CD4-positive, alpha-beta memory T cell (primary cell): ENCODE results near the gene C6orf62. TPM values are rescaled to one million over a fixed set of nuclear protein-coding genes. Genes with fewer than 3 reads are reported as not detected.
"Not testable (repeated sequence)": the region's sequence is repeated elsewhere in the genome, so short reads cannot be mapped to it uniquely, and the experiment has no call there.

Experiments
- CTCF ChIA-PET: fragments of 350-600 bp; sonication (Branson Sonifier 250); formaldehyde crosslinking; loops from one replicate; lab custom pipeline; 2021; ENCODE audit warnings: inconsistent platforms; ENCODE audit not compliant: partially characterized antibody; lab: Charles Lee
- POLR2A ChIA-PET: fragments of 350-600 bp; sonication (Branson Sonifier 250); formaldehyde crosslinking; loops from one replicate; lab custom pipeline; 2021; ENCODE audit not compliant: partially characterized antibody; lab: Charles Lee
- DNase-seq, 5 donors: peaks; one replicate each; pipeline versions ENCODE4 v3.0.0 to v3.0.0-alpha.2; 2020 to 2022; ENCODE audit warnings: mixed read lengths in 1 of 5
- H3K27ac ChIP-seq: one replicate; pipeline ENCODE4 v1.7.0; 2013; ENCODE audit warnings: low read depth, low read length
- H3K27me3 ChIP-seq: 2 replicates; pipeline ENCODE4 v1.7.0; 2013; ENCODE audit warnings: mild to moderate bottlenecking, low read length, moderate library complexity; ENCODE audit not compliant: insufficient read depth
- H3K36me3 ChIP-seq: 2 replicates; pipeline ENCODE4 v1.7.0; 2013; ENCODE audit warnings: mild to moderate bottlenecking, low read length, moderate library complexity; ENCODE audit not compliant: insufficient read depth
- H3K4me1 ChIP-seq: 2 replicates; pipeline ENCODE4 v1.7.0; 2013; ENCODE audit warnings: mild to moderate bottlenecking, low read length, moderate library complexity; ENCODE audit not compliant: insufficient read depth
- H3K4me3 ChIP-seq, 2 donors: one replicate each; pipeline ENCODE4 v1.7.0; 2013; ENCODE audit warnings: low read length in 2 of 2, mild to moderate bottlenecking in 1 of 2
- H3K9me3 ChIP-seq, 2 donors: one replicate each; pipeline ENCODE4 v1.7.0; 2013; ENCODE audit warnings: low read length in 2 of 2, control low read depth in 1 of 2; ENCODE audit not compliant: control insufficient read depth in 1 of 2
- H3K27ac Mint-ChIP-seq, 7 donors: one replicate each; pipeline ENCODE4 v1.8.0; 2020 to 2021; ENCODE audit warnings: mixed read lengths in 7 of 7, mild to moderate bottlenecking in 6 of 7, inconsistent platforms in 3 of 7, moderate library complexity in 3 of 7
- H3K27me3 Mint-ChIP-seq, 2 donors: one replicate each; pipeline ENCODE4 v1.8.0; 2020 to 2021; ENCODE audit warnings: mixed read lengths in 2 of 2
- H3K36me3 Mint-ChIP-seq, 2 donors: one replicate each; pipeline ENCODE4 v1.8.0; 2020 to 2021; ENCODE audit warnings: mixed read lengths in 2 of 2, inconsistent platforms in 1 of 2, mild to moderate bottlenecking in 1 of 2
- H3K4me1 Mint-ChIP-seq, 4 donors: one replicate each; pipeline ENCODE4 v1.8.0; 2020 to 2021; ENCODE audit warnings: mixed read lengths in 4 of 4, mild to moderate bottlenecking in 1 of 4
- H3K4me3 Mint-ChIP-seq, 8 donors: one replicate each; pipeline ENCODE4 v1.8.0; 2020 to 2021; ENCODE audit warnings: mixed read lengths in 8 of 8, mild to moderate bottlenecking in 7 of 8, moderate library complexity in 6 of 8, inconsistent platforms in 3 of 8
- H3K9me3 Mint-ChIP-seq, 8 donors: one replicate each; pipeline ENCODE4 v1.8.0; 2020 to 2021; ENCODE audit warnings: mixed read lengths in 8 of 8, mild to moderate bottlenecking in 5 of 8, inconsistent platforms in 3 of 8, moderate library complexity in 1 of 8
- intact Hi-C: fragments of 100-400 bp; cut with micrococcal nuclease; formaldehyde crosslinking; loops from one replicate; pipeline ENCODE4 v1.15.1; 2023
- polyA plus RNA-seq, 2 donors: library from polyadenylated mRNA; unstranded; fragments of 300-500 nt; fragmentation: Illumina TruSeq; gene quantifications; one replicate each; pipeline ENCODE4 v1.2.3, GENCODE V29; 2021
- total RNA-seq, 2 experiments: library from RNA; stranded (reverse); gene quantifications; one replicate each; pipeline ENCODE4 v1.2.3, GENCODE V29; 2021

C6orf62 gene
- total and polyA plus RNA-seq, 4 experiments from 2014 or later, result 90.1 to 176 (median 149) TPM

DNA sequence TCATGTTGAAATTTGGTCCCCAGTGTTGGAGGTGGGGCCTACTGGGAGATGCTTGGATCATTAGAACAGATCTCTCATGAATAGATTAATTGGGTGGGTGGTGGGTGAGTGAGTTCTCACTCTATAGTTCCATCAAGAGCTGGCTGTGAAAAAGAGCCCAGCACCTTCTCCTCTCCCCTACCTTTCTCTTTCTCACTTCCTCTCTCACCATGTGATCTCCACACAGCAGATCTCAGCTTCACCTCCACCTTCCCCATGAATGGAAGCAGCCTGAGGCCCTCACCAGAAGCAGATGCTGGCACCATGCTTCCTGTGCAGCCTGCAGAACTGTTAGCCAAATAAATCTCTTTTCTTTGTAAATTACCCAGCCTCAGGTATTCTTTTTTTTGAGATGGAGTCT is 42.9 kb upstream of the C6orf62 start:
- no peaks in the 10 kb centered on the region for H3K36me3 ChIP-seq
- no peak overlapping the region for H3K27ac ChIP-seq
- ChIA-PET POLR2A (no interaction called here), CTCF (interaction anchor here (1.0 to 1.6 kb wide), 2 partner anchors 181 to 257 kb away, joined by 3 to 5 read pairs; no protein-coding TSS in a partner anchor)
- H3K4me1 Mint-ChIP-seq, result peaks cover 0 to 4% (median under 1%) of the 10 kb centered on the region in 4 donors
- no peaks in the 10 kb centered on the region for H3K4me1 ChIP-seq
- DNase-seq, result no peak
- no peaks in the 10 kb centered on the region for H3K9me3 ChIP-seq
- H3K36me3 Mint-ChIP-seq, result no peaks in the 10 kb centered on the region
- no peak overlapping the region for H3K4me3 ChIP-seq
- no peak overlapping the region for H3K4me3 Mint-ChIP-seq
- no peaks in the 10 kb centered on the region for H3K27me3 ChIP-seq
- H3K9me3 Mint-ChIP-seq, result peaks cover 0 to 2% (median 0%) of the 10 kb centered on the region in 8 donors
- H3K27me3 Mint-ChIP-seq, result no peaks in the 10 kb centered on the region
- intact Hi-C loops, result no loop called here
- H3K27ac Mint-ChIP-seq, result peak overlapping the region in 2 of 7 donors; percentile 4 to 32

DNA sequence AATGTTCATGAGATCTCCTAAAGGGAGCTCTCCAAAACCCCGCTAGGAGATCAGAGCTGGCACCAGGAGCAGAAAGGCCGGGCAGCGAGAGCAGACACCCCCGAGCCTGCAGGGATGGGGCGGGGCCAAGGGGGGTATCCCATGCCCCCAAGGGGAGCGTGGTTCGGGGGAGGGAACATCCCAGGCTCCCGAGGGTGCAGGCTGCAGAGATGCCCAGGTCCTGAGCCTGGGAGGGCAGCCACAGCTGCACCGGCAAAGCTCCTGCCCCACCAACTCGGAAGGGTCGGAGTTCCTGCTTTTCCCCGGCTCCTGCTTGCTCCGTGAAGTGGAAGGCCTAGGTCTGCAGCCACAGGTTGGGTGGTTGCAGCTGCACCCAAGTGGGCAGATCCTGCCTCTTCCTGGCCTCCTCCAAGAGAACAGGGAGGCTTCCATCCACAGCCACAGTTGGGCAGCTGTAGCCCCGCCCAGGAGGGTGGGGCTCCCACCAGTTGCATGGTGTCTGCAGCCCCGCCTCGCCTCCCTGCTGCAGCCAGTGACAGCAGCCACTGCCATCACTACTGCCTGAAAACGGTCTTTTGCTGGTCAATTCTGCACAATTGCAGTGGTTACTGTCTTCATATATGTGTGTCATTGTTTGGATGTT is 42.4 kb upstream of the C6orf62 start:
- CTCF ChIA-PET, result interaction anchor here (1.0 to 1.6 kb wide), 2 partner anchors 180 to 257 kb away, joined by 3 to 5 read pairs; no protein-coding TSS in a partner anchor

DNA sequence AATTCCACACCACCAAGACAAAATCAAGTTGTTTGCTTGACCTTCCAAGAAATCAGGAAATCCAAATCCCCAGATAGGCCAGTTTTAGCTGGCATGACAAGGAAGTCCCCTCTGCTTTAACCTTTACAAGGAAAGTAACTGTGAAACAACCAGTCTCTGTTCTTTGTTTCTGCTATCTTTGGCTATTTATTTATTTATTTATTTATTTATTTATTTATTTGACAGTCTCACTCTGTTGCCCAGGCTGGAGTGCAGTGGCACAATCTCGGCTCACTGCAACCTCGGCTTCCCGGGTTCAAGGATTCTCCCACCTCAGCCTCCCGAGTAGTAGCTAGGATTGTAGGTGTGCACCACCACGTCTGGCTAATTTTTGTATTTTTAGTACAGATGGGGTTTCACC is 41.3 kb upstream of the C6orf62 start:
- CTCF ChIA-PET, result interaction anchor here (1.1 to 1.6 kb wide), 2 partner anchors 9 to 179 kb away, joined by 4 to 5 read pairs; no protein-coding TSS in a partner anchor
- Mint-ChIP-seq H3K27ac (no peak overlapping the region), H3K4me1 (peaks cover 0 to 4% (median 0%) of the 10 kb centered on the region in 4 donors), H3K27me3 (no peaks in the 10 kb centered on the region), H3K4me3 (no peak overlapping the region), H3K9me3 (peaks cover 0 to 2% (median 0%) of the 10 kb centered on the region in 8 donors), H3K36me3 (no peaks in the 10 kb centered on the region)
- POLR2A ChIA-PET, result no interaction called here
- intact Hi-C loops, result no loop called here
- DNase-seq, result no peak
- no peaks in the 10 kb centered on the region for H3K36me3 ChIP-seq
- H3K9me3 ChIP-seq, result no peaks in the 10 kb centered on the region
- no peak overlapping the region for H3K27ac ChIP-seq
- no peak overlapping the region for H3K4me3 ChIP-seq
- H3K4me1 ChIP-seq, result no peaks in the 10 kb centered on the region
- H3K27me3 ChIP-seq, result no peaks in the 10 kb centered on the region

More for the DNA sequence above, 42.4 kb upstream of the C6orf62 start:
- Mint-ChIP-seq H3K36me3 (no peaks in the 10 kb centered on the region), H3K4me1 (peaks cover 0 to 4% (median 0%) of the 10 kb centered on the region in 4 donors), H3K27ac (no peak overlapping the region), H3K27me3 (no peaks in the 10 kb centered on the region), H3K4me3 (no peak overlapping the region), H3K9me3 (peaks cover 0 to 2% (median 0%) of the 10 kb centered on the region in 8 donors)
- Histone ChIP-seq H3K27me3 (no peaks in the 10 kb centered on the region), H3K4me3 (no peak overlapping the region), H3K9me3 (no peaks in the 10 kb centered on the region), H3K4me1 (no peaks in the 10 kb centered on the region), H3K36me3 (no peaks in the 10 kb centered on the region), H3K27ac (no peak overlapping the region)
- DNase-seq, result no peak
- POLR2A ChIA-PET, result no interaction called here
- intact Hi-C loops, result no loop called here

DNA sequence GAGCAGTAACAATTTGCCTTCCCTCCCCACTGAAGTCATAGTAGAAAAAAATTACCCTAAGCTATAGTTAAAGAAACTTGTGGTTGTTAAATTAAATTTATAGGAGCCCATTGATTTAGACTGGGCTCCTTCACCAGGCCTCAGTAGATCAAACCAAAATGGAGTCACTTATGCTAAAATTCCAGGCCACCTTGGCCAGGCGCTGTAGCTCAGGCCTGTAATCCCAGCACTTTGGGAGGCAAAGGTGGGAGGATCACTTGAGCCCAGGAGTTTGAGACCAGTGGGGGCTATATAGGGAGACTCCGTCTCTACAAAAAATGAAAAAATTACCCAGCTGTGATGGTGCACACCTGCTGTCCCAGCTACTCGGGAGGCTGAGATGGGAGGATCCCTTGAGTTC is 40.8 kb upstream of the C6orf62 start:
- no peak for DNase-seq
- no peaks in the 10 kb centered on the region for H3K4me1 ChIP-seq
- ChIA-PET CTCF (interaction anchor here (1.1 kb wide), 1 partner anchor 9 kb away, joined by 4 read pairs; no protein-coding TSS in a partner anchor), POLR2A (no interaction called here)
- H3K9me3 ChIP-seq, result no peaks in the 10 kb centered on the region
- no peaks in the 10 kb centered on the region for H3K36me3 ChIP-seq
- H3K36me3 Mint-ChIP-seq, result no peaks in the 10 kb centered on the region
- no peaks in the 10 kb centered on the region for H3K27me3 Mint-ChIP-seq
- H3K4me1 Mint-ChIP-seq, result peaks cover 0 to 4% (median 0%) of the 10 kb centered on the region in 4 donors
- intact Hi-C loops, result no loop called here
- H3K9me3 Mint-ChIP-seq, result peaks cover 0 to 2% (median 0%) of the 10 kb centered on the region in 8 donors
- H3K27ac ChIP-seq, result no peak overlapping the region
- H3K27ac Mint-ChIP-seq, result no peak overlapping the region
- no peak overlapping the region for H3K4me3 Mint-ChIP-seq
- H3K4me3 ChIP-seq, result no peak overlapping the region
- no peaks in the 10 kb centered on the region for H3K27me3 ChIP-seq

DNA sequence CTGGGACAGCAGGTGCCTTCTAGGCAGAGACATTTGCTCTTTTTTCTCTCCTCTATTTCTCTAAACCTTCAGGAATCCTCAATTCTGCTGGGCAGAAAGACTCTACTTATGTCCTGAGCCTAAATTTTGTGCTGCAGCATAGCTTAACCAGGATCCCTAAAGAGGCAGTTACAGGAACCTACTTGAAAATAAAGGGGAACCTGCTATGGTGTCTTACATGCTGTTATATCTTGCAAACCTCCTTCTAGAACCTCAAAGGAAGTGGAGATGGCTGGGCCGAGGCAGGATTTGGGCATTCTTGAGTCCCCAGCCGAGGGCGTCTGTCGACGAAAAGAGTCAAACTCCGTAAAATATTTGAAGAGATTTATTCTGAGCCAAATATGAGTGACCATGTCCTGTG is 38.7 kb upstream of the C6orf62 start:
- H3K27me3 ChIP-seq, result no peaks in the 10 kb centered on the region
- no peaks in the 10 kb centered on the region for H3K36me3 ChIP-seq
- H3K4me1 Mint-ChIP-seq, result peaks cover 0 to 4% (median 0%) of the 10 kb centered on the region in 4 donors
- H3K36me3 Mint-ChIP-seq, result no peaks in the 10 kb centered on the region
- H3K27ac ChIP-seq, result no peak overlapping the region
- no peaks in the 10 kb centered on the region for H3K4me1 ChIP-seq
- no peaks in the 10 kb centered on the region for H3K9me3 ChIP-seq
- POLR2A ChIA-PET, result interaction anchor here (0.9 kb wide), 1 partner anchor 332 kb away, joined by 3 read pairs; no protein-coding TSS in a partner anchor
- intact Hi-C loops, result no loop called here
- no peak overlapping the region for H3K4me3 Mint-ChIP-seq
- DNase-seq, result no peak
- H3K4me3 ChIP-seq, result no peak overlapping the region
- H3K27me3 Mint-ChIP-seq, result peaks cover 2 to 3% of the 10 kb centered on the region in 2 donors
- CTCF ChIA-PET, result no interaction called here
- no peak overlapping the region for H3K27ac Mint-ChIP-seq
- H3K9me3 Mint-ChIP-seq, result peaks cover 0 to 2% (median 0%) of the 10 kb centered on the region in 8 donors

DNA sequence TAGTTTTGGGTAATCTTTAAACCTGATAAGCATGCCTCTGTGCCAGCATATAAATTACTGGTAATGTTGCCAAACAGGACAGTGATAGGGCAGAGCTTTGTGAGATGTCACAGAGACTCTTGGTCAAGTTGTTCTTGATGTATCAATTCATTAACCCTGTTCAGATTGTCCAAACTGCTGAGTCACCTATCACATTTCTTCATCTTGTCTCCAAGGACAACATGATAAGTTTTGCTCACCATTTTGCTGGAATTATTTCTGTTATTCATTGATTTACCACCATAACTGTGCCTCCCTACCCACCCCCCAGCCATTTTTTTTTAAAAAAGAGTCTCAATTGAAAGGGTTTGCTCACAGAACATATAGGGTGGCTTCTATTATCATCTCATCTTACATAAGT is 36.3 kb upstream of the C6orf62 start:
- Mint-ChIP-seq H3K4me3 (no peak overlapping the region), H3K27me3 (peaks cover 3 to 5% of the 10 kb centered on the region in 2 donors), H3K4me1 (no peaks in the 10 kb centered on the region), H3K36me3 (no peaks in the 10 kb centered on the region), H3K9me3 (peaks cover 0 to 2% (median 0%) of the 10 kb centered on the region in 8 donors), H3K27ac (no peak overlapping the region)
- Histone ChIP-seq H3K9me3 (no peaks in the 10 kb centered on the region), H3K27ac (no peak overlapping the region), H3K4me1 (no peaks in the 10 kb centered on the region), H3K36me3 (no peaks in the 10 kb centered on the region), H3K27me3 (no peaks in the 10 kb centered on the region), H3K4me3 (no peak overlapping the region)
- ChIA-PET CTCF (interaction anchor here (0.9 kb wide), 1 partner anchor 174 kb away, joined by 4 read pairs; no protein-coding TSS in a partner anchor), POLR2A (no interaction called here)
- no peak for DNase-seq
- intact Hi-C loops, result no loop called here

DNA sequence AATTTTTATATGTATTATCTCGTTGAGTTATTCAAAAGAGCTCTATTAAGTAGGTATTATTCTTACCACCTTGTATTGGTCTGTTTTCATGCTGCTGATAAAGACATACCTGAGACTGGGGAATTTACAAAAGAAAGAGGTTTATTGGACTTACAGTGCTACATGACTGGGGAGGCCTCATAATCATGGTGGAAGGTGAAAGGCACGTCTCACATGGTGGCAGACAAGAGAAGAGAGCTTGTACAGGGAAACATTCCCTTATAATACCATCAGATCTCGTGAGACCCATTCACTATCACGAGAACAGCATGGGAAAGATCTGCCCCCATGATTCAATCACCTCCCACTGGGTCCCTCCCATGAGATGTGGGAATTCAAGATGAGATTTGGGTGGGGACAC is 35.4 kb upstream of the C6orf62 start:
- H3K27ac ChIP-seq, H3K27me3 Mint-ChIP-seq, H3K4me3 ChIP-seq, H3K4me1 Mint-ChIP-seq, H3K36me3 ChIP-seq, H3K27ac Mint-ChIP-seq, H3K9me3 ChIP-seq, POLR2A ChIA-PET, DNase-seq, H3K27me3 ChIP-seq, intact Hi-C loops, H3K36me3 Mint-ChIP-seq, H3K4me3 Mint-ChIP-seq, H3K9me3 Mint-ChIP-seq, H3K4me1 ChIP-seq: not testable (repeated sequence)
- CTCF ChIA-PET, result interaction anchor here (0.9 kb wide), 1 partner anchor 173 kb away, joined by 4 read pairs; no protein-coding TSS in a partner anchor
